GM23248 (cell line): ENCODE measurements around the gene SUSD5.

ENCODE experiments used
- EZH2 ChIP-seq: fragments of 200-600 bp; sonication (generic); IDR thresholded peaks from 2 replicates; pipeline ENCODE4 v1.6.1; 2018; ENCODE audit warnings: antibody characterized with exemption, mild to moderate bottlenecking; ENCODE audit not compliant: insufficient read depth, poor library complexity, severe bottlenecking
- EZH2phosphoT487 ChIP-seq: fragments of 200-600 bp; sonication (generic); IDR thresholded peaks from 2 replicates; pipeline ENCODE4 v1.6.1; 2018; ENCODE audit warnings: antibody characterized with exemption, moderate library complexity, mild to moderate bottlenecking, low read depth; ENCODE audit not compliant: insufficient read depth

- TF ChIP-seq EZH2phosphoT487 (no peak), EZH2 (no peak)
These were observed 13.3 kb upstream of the SUSD5 start for GRCh38 chr3:33231756-33232465.
